Loucy (cell line): ENCODE results near the gene CNTNAP4.

Experiments used
- H2AFZ ChIP-seq: fragments of 200-600 bp; sonication (generic); 2 replicates; pipeline ENCODE4 v1.6.0; 2016; ENCODE audit warnings: antibody characterized with exemption, mild to moderate bottlenecking, low read length, moderate library complexity
- H3F3A ChIP-seq: fragments of 200-600 bp; 2 replicates; pipeline ENCODE4 v1.6.0; 2016; ENCODE audit warnings: antibody characterized with exemption, low read depth, mild to moderate bottlenecking
- H3K27me3 ChIP-seq: fragments of 200-600 bp; sonication (generic); 2 replicates; pipeline ENCODE4 v1.6.1; 2014; ENCODE audit warnings: low read length, mild to moderate bottlenecking; ENCODE audit not compliant: insufficient read depth, poor library complexity, severe bottlenecking
- H3K36me3 ChIP-seq: fragments of 200-600 bp; sonication (generic); 2 replicates; pipeline ENCODE4 v1.6.1; 2016; ENCODE audit warnings: low read length; ENCODE audit not compliant: insufficient read depth
- H3K4me1 ChIP-seq: fragments of 200-600 bp; sonication (generic); 2 replicates; pipeline ENCODE4 v1.5.1; 2014; ENCODE audit warnings: low read length, mild to moderate bottlenecking; ENCODE audit not compliant: insufficient read depth, poor library complexity, severe bottlenecking
- H3K4me2 ChIP-seq: fragments of 200-600 bp; sonication (generic); 2 replicates; pipeline ENCODE4 v1.6.0; 2014; ENCODE audit warnings: antibody characterized with exemption, low read length, low read depth, mild to moderate bottlenecking; ENCODE audit not compliant: poor library complexity, severe bottlenecking
- H3K4me3 ChIP-seq: fragments of 200-600 bp; sonication (generic); 2 replicates; pipeline ENCODE4 v1.5.1; 2014; ENCODE audit warnings: low read length, mild to moderate bottlenecking, mixed read lengths; ENCODE audit not compliant: poor library complexity, severe bottlenecking
- H3K79me2 ChIP-seq: fragments of 200-600 bp; sonication (generic); 2 replicates; pipeline ENCODE4 v1.6.1; 2014; ENCODE audit warnings: low read length; ENCODE audit not compliant: insufficient read depth
- H3K9ac ChIP-seq: fragments of 200-600 bp; sonication (generic); 2 replicates; pipeline ENCODE4 v1.6.0; 2014; ENCODE audit warnings: mild to moderate bottlenecking, low read depth, low read length, moderate library complexity; ENCODE audit not compliant: poor library complexity, severe bottlenecking
- H3K9me2 ChIP-seq: fragments of 200-600 bp; sonication (generic); replicated peaks from 2 replicates; pipeline ENCODE4 v1.6.1; 2016; ENCODE audit warnings: low read depth, low read length, mixed read lengths
- H3K9me3 ChIP-seq: fragments of 200-600 bp; sonication (generic); 2 replicates; pipeline ENCODE4 v1.6.1; 2014; ENCODE audit warnings: mild to moderate bottlenecking, antibody characterized with exemption, low read length, low read depth; ENCODE audit not compliant: insufficient read depth
- H4K20me1 ChIP-seq: fragments of 200-600 bp; sonication (generic); 2 replicates; pipeline ENCODE4 v1.6.0; 2014; ENCODE audit warnings: antibody characterized with exemption, low read length, mild to moderate bottlenecking; ENCODE audit not compliant: insufficient read depth, poor library complexity, severe bottlenecking
- CTCF ChIP-seq: fragments of 200-600 bp; sonication (generic); conservative IDR thresholded peaks from 2 replicates; pipeline ENCODE4 v1.5.1; 2014; ENCODE audit warnings: mild to moderate bottlenecking, antibody characterized with exemption, low read length
- EZH2phosphoT487 ChIP-seq: fragments of 200-600 bp; IDR thresholded peaks from 2 replicates; pipeline ENCODE4 v1.6.1; 2018; ENCODE audit warnings: antibody characterized with exemption, mild to moderate bottlenecking, moderate library complexity, borderline replicate concordance

The CNTNAP4 gene

GRCh38 chr16:76343769-76344168 lies 66.6 kb downstream of the CNTNAP4 start:
- H4K20me1 ChIP-seq: no peaks in the 10 kb centered on the region
- TF ChIP-seq CTCF (no peak), EZH2phosphoT487 (no peak)
- no peaks in the 10 kb centered on the region for H3K9me3 ChIP-seq
- no peaks in the 10 kb centered on the region for H3K36me3 ChIP-seq
- no peak overlapping the region for H3K9ac ChIP-seq
- no peak overlapping the region for H3K4me2 ChIP-seq
- H3K27me3 ChIP-seq: no peaks in the 10 kb centered on the region
- H3K4me1 ChIP-seq: no peaks in the 10 kb centered on the region
- no peaks in the 10 kb centered on the region for H3K79me2 ChIP-seq
- H3K9me2 ChIP-seq: no peaks in the 10 kb centered on the region
- no peak overlapping the region for H2AFZ ChIP-seq
- no peaks in the 10 kb centered on the region for H3F3A ChIP-seq
- H3K4me3 ChIP-seq: no peak overlapping the region

GRCh38 chr16:76345163-76345661 lies 68.0 kb downstream of the CNTNAP4 start:
- no peak overlapping the region for H3K4me3 ChIP-seq
- H3K9ac ChIP-seq: no peak overlapping the region
- no peak overlapping the region for H3K4me2 ChIP-seq
- H3K9me3 ChIP-seq: no peaks in the 10 kb centered on the region
- no peaks in the 10 kb centered on the region for H3K36me3 ChIP-seq
- H3K9me2 ChIP-seq: no peaks in the 10 kb centered on the region
- H4K20me1 ChIP-seq: no peaks in the 10 kb centered on the region
- H2AFZ ChIP-seq: no peak overlapping the region
- no peaks in the 10 kb centered on the region for H3K4me1 ChIP-seq
- H3F3A ChIP-seq: no peaks in the 10 kb centered on the region
- TF ChIP-seq EZH2phosphoT487 (no peak), CTCF (no peak)
- no peaks in the 10 kb centered on the region for H3K27me3 ChIP-seq
- no peaks in the 10 kb centered on the region for H3K79me2 ChIP-seq

GRCh38 chr16:76346210-76346609 lies 69.0 kb downstream of the CNTNAP4 start:
- H4K20me1 ChIP-seq: no peaks in the 10 kb centered on the region
- H3K9me3 ChIP-seq: no peaks in the 10 kb centered on the region
- H3K4me3 ChIP-seq: no peak overlapping the region
- H2AFZ ChIP-seq: no peak overlapping the region
- H3K4me1 ChIP-seq: no peaks in the 10 kb centered on the region
- no peaks in the 10 kb centered on the region for H3K27me3 ChIP-seq
- no peak overlapping the region for H3K9ac ChIP-seq
- H3K4me2 ChIP-seq: no peak overlapping the region
- H3K79me2 ChIP-seq: no peaks in the 10 kb centered on the region
- no peaks in the 10 kb centered on the region for H3K9me2 ChIP-seq
- TF ChIP-seq EZH2phosphoT487: no peak
- no peak for TF ChIP-seq CTCF
- H3K36me3 ChIP-seq: no peaks in the 10 kb centered on the region
- H3F3A ChIP-seq: no peaks in the 10 kb centered on the region
